T47D (cell line): ENCODE measurements around the gene UBR3.
"Not testable (repeated sequence)": the region's sequence is repeated elsewhere in the genome, so short reads cannot be mapped to it uniquely, and the experiment has no call there.

ENCODE experiments used
- DNase-seq, 2 experiments: peaks; one replicate each; pipeline versions ENCODE4 v3.0.0 to v3.0.0-alpha.2; 2011 to 2012; ENCODE audit warnings: low read depth in 1 of 2, low spot score in 1 of 2
- JUND ChIP-seq: IDR thresholded peaks from 2 replicates; pipeline ENCODE4 v1.6.1; 2012; ENCODE audit warnings: low read depth
- in situ Hi-C: cut with HindIII; loops from 2 replicates; pipeline ENCODE4 v1.10.0; 2016; ENCODE audit warnings: low sequenced_read_pairs, low pct_unique_long_range_greater_than_20kb

The UBR3 gene

DNA sequence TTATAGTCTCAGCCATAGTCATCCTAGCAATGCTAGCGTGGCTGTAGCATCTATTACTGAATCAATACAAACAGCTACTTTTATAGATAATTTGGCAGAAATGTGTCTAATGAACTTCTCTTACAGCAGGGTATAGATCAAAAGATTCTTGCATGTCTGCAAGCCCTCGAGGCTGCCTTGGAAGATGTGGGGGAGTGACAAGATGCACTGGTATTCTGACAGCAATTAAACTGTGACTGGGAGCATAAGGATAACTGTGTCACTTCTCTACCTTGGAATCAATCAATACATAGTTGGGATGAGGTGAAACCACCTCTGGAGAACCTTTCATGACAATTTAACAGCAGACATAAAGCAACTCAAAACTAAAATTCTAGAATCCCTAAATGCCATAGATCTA, 291.4 kb downstream of the UBR3 start:
- in situ Hi-C loops: no loop called here
- no peak for DNase-seq
- no peak for TF ChIP-seq JUND

DNA sequence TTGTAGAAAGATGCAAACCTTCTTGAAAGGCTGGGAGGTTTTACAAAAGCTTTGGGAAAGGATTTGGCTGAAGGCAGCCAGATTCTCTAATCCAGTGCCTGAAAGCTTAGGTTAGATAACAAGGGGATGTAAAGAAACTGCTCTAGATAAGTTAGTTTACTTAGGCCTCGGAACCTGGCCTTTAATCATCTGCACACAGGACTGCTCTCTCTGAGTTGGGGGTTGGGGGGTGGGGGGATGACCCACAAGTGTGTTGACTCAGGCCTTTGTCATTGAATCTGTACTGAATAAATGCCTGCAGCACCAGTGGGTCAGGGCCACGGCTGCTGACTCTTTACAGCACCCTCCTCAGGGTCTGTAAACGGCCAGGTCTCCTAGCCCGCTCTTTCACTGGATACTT, 292.1 kb downstream of the UBR3 start:
- DNase-seq, in situ Hi-C loops: not testable (repeated sequence)

DNA sequence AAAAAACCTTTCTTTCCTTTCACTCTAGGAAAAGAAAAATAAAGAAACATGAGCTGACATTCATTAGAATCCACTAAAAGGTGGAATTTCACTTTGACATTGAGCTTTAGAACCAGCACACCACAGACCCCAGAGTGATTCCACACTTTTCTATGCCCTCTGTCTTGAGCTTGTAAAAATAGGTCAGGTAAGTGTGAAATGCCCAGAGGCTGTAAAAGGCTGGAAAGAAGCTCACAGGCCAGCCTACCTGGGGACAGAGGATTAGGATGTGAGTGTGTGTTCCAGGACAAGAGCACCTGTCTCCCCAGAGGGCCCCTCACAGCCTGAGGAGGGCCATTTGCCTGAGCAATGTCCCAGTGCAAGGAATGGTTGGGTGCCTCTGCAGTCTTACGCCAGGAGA, 294.4 kb downstream of the UBR3 start:
- in situ Hi-C loops: no loop called here
- DNase-seq: no peak
- TF ChIP-seq JUND: no peak

DNA sequence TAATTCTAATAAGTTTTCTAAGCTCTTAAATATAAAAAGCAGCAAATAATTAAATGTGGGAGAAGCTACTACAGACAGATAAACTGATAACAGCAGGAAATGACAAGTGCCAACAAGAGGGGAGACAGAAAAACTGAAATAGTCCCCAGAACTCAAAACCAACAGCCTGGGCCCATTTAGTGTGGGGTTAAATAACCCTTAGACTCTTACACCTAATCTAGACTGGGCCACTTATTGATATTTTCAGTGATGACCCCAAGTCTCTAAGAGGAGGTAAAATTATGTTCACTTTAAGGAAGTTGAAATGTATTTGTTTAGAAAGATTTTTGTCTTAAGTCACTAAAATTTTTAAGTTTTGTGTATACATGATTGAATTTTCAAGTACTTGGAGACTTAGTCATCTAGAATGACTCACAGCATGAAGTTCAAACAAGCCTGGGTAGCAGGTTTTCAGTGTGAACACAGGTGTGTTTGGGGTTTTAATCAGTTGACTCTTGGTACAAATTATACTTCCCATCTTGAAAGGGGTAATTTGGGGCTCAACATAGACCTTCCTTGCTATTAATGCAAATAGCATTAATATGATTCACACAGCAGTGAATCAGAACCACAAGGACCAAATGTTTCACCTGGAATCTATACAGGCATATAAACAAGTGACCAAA, 295.8 kb downstream of the UBR3 start:
- in situ Hi-C loops: no loop called here
- TF ChIP-seq JUND: no peak
- peak in 1 of 2 experiments; percentile 33 for DNase-seq

DNA sequence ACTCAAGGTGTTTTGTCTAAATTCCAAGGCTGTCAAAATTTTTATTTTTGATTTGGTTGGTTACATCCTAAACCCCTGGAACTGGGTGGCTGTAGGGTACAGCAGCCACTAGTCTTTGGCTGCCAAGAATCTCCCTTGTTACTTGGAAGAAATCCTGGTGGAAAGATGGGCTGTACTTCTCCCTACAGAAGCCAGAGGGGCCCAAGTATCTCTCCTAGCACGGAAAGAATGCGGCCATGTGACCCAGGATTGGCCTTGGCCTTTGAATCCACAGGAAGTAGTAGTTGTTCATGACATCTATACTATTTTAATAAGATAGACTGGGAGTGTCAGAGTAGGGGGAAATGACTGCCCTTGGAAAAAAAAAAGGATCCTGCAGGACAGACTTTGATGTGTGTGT, 296.3 kb downstream of the UBR3 start:
- in situ Hi-C loops: no loop called here

DNA sequence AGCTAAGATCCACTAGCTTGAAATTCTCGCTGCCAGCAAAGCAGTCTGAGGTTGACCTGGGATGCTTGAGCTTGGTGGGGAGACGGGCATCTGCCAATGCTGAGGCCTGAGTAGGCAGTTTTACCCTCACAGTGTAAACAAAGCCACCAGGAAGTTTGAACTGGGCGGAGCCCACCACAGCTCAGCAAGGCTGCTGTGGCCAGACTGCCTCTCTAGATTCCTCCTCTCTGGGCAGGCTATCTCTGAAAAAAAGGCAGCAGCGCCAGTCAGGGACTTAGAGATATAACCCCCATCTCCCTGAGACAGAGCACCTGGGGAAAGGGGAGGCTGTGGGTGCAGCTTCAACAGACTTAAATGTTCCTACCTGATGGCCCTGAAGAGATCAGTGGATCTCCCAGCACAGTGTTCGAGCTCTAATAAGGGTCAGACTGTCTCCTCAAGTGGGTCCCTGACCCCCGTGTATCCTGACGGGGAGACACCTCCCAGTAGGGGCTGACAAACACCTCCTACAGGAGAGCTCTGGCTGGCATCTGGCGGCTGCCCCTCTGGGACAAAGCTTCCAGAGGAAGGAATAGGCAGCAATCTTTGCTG, 299.0 kb downstream of the UBR3 start:
- in situ Hi-C loops, DNase-seq: not testable (repeated sequence)

More for the DNA sequence above, 296.3 kb downstream of the UBR3 start:
- no peak for DNase-seq
- no peak for TF ChIP-seq JUND
